ENCODE measurements around the gene CDH4. TPM values are rescaled to one million over a fixed set of nuclear protein-coding genes. Genes with fewer than 3 reads are reported as not detected.

Gene CDH4
- total RNA-seq, 1 donor from 2014 or later = not detected

- DNase-seq (ENCODE audit: low spot score) = no peak
These were observed 411.7 kb downstream of the CDH4 start for GRCh38 chr20:61663521-61664425.

GRCh38 chr20:61664556-61665320 lies 412.7 kb downstream of the CDH4 start:
- no peak for DNase-seq (ENCODE audit: low spot score)

- no peak for DNase-seq (ENCODE audit: low spot score)
These were observed 413.7 kb downstream of the CDH4 start for GRCh38 chr20:61665528-61666470.

GRCh38 chr20:61666471-61666832 lies 414.4 kb downstream of the CDH4 start:
- DNase-seq (ENCODE audit: low spot score) = no peak

GRCh38 chr20:61667056-61667792 lies 415.2 kb downstream of the CDH4 start:
- no peak for DNase-seq (ENCODE audit: low spot score)

DNA sequence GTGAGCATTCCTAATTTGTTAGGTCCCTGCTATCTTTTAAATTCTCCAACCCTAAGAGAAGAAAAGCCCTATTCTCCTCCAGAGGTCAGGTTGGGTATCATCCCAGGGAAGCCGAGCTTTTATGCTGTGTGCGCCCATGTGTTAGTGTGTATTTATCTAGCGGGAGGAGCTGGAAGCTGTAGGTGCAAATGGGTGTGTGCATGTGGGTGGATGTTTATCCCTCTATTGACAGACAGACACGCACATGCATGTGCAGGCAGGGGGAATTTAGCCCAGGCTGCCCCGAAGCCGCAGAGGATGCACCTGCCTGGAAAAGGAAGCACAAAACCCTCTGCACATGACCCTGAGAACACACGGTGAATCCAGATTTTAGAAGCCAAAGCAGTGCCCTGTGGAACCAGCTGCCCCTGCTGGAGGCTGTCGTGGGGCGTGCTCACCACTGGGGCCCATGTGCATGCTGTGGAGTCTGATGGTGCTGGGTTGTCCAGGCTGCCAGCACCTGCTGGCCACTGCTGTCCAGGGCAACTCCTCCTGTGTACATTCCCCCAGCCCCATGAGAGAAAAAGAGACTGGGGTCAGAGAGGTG lies 416.1 kb downstream of the CDH4 start:
- no peak for DNase-seq (ENCODE audit: low spot score)

GRCh38 chr20:61668771-61669503 lies 416.9 kb downstream of the CDH4 start:
- no peak for DNase-seq (ENCODE audit: low spot score)

- DNase-seq (ENCODE audit: low spot score) = no peak
These were observed 418.2 kb downstream of the CDH4 start for GRCh38 chr20:61670274-61670673.

DNA sequence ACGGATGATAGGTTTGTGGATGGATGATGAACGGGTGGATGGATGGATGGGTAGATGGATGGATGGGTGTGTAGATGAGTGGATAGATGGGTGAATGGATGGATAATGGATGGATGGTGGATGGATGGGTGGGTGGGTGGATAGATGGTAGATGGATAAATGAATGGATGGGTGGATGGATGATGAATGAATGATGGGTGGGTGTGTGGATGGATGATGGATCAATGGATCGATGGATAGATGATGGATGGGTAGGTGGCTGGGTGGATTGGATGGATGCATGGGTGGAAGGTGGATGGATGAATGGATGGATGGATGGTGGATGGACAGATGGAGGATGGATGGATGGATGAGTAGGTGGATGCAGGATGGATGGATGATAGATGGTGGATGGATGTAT lies 419.5 kb downstream of the CDH4 start:
- no peak for DNase-seq (ENCODE audit: low spot score)

DNA sequence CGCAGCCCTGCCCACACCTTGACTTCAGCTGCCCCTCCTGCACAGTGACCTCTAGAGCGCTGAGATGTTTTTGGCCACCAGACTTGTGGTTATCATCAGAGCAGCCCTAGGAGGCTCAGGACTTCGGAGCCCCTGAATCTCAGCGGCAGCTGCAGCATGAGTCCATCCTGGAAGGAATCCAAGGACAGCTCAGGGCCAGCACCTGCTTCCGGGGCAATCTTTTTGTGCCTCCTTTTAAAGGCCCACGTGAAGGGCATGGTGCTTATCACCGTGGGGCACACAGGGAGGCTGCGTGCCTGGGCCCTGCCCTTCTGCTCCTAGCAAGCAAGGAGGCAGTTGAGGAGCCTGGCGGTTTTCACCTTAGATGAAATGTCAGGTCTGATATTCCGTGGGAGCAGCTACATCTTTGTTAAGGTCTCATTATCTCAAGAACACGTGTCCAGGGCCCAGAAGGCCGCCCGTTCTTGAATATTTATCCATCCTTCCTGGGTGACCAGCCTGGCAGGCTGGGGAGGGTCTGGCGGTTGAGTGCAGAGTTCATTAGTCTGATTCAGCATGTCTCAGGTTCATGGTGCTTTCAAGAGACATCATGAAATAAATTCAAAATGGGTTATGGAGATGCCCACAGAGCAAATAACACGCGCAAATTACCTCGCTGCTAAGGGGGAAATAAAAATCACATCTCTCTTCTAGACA lies 421.2 kb downstream of the CDH4 start:
- no peak for DNase-seq (ENCODE audit: low spot score)

DNA sequence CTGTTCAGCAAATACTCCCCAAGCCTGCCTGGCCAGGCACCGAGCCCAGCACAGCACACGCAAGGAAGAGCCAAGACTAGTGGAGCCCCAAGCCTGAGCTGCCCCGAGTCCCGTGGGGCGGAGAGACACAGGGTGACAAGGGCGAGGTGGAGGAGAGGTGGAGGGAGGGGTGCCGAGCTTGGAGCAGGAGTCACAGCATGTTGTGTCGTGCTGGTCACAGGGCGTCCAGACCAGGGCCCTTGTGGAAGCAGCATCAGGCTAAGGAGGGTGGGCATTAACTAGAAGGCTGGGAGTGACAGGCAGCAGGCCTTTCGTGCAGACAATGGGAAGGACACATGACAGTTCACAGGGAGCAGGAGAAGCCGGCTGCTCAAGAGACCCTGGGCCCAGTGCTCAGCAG lies 422.1 kb downstream of the CDH4 start:
- DNase-seq (ENCODE audit: low spot score) = no peak

- DNase-seq (ENCODE audit: low spot score) = no peak
These were observed 422.6 kb downstream of the CDH4 start for GRCh38 chr20:61674688-61675087.

GRCh38 chr20:61677928-61678327 lies 425.9 kb downstream of the CDH4 start:
- no peak for DNase-seq (ENCODE audit: low spot score)

DNA sequence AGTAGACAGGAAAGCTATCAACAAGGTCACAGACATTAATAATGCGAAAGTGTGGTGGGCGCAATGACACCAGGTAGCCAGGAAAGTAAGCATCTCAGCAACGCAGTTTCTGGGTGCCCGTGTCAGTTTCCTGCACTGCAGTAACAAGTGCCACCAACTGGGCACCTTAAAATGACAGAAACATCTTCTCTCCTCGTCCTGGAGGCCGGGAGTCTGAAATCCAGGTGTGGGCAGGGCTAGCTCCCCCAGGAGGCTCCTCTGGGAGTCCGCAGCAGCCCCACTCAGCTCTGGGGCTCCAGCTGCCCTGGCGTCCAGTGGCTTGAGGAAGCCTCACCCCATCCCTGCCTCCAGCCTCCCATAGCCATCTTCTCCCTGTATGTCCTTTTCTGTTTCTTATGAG lies 426.4 kb downstream of the CDH4 start:
- DNase-seq (ENCODE audit: low spot score) = no peak

GRCh38 chr20:61679473-61679872 lies 427.4 kb downstream of the CDH4 start:
- DNase-seq (ENCODE audit: low spot score) = no peak

GRCh38 chr20:61680096-61680495 lies 428.0 kb downstream of the CDH4 start:
- DNase-seq (ENCODE audit: low spot score) = no peak

DNA sequence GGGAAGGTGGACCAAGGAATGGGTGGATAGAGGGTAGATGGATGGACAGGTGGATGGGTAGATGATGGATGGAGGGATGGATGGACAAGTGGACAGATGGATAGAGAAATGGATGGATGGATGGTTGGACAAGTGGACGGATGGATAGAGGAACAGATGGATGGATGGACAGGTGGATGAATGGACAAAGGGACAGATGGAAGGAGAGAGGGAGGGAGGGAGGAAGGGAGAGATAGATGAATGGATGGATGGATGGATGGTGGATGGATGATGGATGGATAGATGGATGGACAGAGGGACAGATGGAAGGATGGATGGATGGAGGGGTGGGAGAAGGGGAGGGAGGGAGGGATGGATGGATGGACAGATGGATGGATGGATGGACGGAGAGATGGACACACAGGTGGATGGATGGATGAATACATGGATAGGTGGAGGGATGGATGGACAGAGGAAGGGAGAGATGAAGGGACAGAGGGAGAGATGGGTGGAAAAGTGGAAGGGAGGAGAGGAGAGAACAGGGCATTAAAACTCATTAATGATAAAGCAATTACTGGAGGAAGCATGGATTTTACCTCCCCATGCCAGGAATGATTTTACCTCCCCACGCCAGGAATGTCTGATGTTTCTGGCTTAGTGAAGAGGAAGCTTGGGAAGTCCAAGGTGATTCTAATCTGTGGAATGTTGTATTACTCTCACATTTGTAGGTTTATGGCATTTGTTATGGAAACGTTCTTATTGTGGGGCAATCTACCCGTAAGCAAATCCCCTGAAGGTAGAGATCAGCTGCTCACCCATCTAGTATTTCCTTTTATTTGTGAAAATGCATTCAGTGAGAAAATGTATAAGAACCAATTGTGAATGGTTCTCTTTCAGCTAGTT lies 430.3 kb downstream of the CDH4 start:
- no peak for DNase-seq (ENCODE audit: low spot score)

Data from mesenteric fat pad (tissue), 1 donor.